ENCODE measurements around the gene ACAD10.

DNA sequence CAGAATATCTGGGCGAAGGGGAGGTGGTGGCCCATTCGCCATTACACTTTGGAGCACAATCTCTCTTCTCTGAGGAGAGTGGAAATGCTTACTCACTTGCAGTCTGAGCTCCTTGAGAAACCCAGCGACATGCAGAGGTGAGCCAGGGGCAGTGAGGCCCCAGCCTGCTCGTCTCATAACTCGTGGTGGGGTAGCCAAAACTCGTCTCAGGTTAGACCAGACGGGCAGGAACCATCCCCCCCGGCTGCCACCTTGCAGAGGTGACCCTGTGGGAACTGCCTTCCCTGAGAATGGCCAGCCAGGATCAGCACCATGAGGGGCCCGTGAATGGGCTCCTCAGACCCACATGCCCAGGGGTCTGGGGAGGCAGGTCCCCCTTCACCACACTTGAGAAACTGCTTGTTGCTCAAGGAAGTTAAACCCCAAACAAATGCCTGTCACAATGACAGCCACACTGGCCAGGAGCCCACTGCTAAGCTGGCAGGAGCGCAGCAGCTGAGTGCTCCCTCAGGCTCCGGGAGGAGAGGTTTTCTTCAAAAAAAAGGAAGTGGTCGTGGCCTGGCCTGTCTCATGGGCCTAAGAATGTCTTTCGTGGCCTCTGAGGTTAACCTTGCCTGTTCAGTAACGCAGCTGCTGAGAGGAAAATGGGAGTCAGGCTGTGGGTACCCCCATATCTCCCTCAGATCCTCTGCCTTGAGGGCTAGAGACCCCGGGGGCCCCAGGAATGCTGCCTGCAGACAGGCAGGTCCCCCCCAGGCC lies 71.7 kb downstream of the ACAD10 start:
- TF ChIP-seq TBL1XR1 (IDR thresholded peaks at IDR 0.05; ENCODE audit: low read depth, low read length) = no peak
- no peak for TF ChIP-seq CTCF (IDR thresholded peaks at IDR 0.05 in 2 of 3, conservative IDR thresholded peaks at IDR 0.05 in 1 of 3; ENCODE audit: control insufficient read depth in 2 of 3, extremely low read depth in 1 of 3, insufficient read depth in 1 of 3, low read depth in 3 of 3, low read length in 3 of 3)
- no peak for TF ChIP-seq POLR2A (IDR thresholded peaks at IDR 0.05; ENCODE audit: low read depth, low read length)
- no peak for TF ChIP-seq CREM (IDR thresholded peaks at IDR 0.05; ENCODE audit: low read depth)
- TF ChIP-seq ATF3 (IDR thresholded peaks at IDR 0.05; ENCODE audit: borderline replicate concordance, extremely low read depth, low read depth, low read length) = no peak
